Left forelimb (tissue), 1 donor: ENCODE data around the gene SLAMF6.
"Not testable (repeated sequence)": the region's sequence is repeated elsewhere in the genome, so short reads cannot be mapped to it uniquely, and the experiment has no call there.

Experiments used
- DNase-seq: peaks from one replicate; pipeline ENCODE4 v3.0.0-alpha.2; 2018; ENCODE audit warnings: low spot score

SLAMF6 gene

DNA sequence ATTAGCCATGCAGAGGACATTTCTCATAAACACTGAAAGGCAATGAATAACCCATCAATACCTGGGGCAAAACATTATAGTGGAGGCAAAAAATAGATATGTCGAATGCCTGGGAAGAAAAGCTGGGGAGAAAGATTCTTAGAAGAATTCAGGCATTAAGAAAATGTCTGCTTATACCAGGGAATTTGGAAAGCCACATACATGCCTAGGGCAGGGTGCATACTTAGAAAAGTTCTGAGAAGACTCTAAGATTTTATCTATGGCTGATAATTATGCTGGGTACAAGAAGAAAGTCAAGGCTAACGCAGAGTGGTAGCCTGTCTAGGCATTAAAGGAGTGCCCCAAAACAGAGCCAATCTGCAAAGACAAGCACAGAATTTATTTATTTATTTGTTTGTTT lies 18.4 kb downstream of the SLAMF6 start:
- DNase-seq: no peak

DNA sequence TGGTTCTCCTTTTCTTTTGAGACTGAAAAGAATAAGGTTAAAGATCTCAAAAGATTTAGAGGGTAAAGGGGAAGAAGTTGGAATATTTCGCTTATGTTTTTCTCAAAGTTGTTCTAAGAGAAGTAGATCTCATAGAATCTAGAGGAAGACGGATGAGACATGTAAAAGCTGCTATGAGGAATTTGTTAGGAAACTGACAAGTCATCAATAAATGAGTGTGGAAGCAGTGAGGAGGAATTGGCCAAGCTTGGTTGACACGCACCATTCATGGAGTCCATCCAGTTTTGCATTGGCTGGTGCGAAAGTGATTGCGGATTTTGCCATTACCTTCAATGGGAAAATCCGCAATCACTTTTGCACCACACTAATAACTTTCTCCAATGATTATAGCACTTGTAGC lies 20.0 kb downstream of the SLAMF6 start:
- no peak for DNase-seq

DNA sequence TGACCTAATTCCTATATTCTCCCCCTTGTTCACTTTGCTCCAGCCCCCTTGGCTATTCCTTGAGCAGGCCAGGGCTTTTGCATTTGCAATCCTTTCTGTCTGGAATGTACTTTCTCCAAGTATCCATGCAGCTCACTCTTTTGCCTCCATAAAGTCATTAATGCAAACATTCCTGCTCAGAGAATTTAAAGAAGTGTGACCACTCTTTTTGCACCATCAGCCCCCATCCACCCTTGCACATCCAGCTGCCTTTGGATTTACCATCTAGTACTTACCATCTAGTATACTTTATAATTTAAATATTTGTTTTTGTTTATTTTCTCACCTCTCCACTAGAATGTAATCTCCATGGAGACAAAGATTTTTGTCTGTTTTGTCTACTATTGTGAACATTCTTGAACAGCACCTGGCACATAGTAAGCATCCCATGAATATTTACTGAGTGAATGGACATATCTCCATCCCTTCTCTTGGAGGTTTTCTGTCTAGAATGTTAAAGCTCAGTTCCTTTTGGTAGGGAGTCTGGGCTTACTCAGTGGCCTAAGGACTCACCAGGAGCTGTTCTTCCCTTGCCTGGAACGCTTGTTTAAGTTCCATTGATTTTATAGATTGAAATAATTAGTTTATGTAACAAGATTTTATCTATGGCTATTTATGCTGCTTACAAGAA lies 22.6 kb downstream of the SLAMF6 start:
- no peak for DNase-seq

DNA sequence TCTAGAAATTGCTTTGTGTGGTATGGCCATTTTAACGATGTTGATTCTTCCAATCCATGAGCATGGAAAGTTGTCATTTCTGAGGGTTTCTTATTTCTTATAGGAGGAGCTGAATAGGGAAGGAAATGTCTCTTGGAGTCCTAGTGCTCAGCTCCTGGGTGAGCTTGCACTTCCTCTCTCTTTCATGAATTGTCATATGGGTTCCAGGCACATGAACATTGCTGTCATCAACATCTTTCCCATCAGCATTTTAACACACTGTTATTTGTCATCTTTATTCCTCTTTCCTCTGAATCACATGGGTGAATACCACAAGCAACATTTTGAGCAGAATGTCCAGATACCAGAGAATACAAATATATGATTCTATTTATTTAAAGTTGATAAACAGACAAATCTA lies 23.4 kb downstream of the SLAMF6 start:
- DNase-seq: no peak

DNA sequence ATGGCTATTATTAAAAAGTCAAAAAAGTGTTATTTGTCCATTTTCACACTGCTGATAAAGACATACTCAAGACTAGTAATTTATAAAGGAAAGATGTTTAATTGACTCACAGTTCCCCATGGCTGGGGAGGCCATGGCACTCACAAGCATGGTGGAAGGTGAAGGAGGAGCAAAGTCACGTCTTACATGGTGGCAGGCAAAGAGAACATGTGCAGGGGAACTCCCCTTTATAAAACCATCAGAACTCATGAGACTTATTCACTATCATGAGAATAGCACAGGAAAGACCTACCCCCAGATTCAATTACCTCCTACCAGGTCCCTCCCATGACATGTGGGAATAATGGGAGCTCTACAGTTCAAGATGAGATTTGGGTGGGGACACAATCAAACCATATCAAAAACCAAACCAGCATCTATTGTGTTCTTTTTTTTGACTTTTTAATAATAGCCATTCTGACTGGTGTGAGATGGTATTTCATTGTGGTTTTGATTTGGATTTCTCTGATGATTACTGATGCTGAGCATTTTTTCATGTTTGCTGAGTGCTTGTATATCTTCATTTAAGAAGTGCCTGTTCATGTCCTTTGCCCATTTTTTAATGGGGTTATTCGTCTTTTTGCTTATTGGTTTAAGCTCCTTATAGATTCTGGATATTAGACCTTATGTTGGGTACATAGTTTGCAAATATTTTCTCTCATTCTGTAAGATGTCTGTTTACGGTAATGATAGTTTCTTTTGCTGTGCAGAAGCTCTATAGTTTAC lies 24.6 kb downstream of the SLAMF6 start:
- DNase-seq: not testable (repeated sequence)

DNA sequence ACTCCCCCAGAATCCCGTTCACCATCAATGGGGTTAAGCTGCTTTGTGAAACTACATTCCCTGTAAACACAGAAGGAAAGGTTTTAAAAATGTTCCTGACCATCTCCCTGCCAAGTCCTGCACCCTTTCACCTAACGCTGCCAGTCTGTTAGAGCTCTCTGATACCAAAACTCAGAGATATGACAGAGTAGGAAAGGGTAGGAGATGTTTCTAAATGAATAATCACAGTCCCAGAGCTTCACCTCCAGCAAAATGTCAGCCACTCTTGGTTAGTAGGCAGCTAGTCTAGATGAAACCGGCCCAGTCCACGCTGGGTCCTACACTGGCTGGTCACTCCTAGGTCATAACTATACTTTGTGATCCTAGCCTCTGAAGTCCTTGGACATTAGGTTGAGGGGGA lies 26.7 kb downstream of the SLAMF6 start:
- no peak for DNase-seq

DNA sequence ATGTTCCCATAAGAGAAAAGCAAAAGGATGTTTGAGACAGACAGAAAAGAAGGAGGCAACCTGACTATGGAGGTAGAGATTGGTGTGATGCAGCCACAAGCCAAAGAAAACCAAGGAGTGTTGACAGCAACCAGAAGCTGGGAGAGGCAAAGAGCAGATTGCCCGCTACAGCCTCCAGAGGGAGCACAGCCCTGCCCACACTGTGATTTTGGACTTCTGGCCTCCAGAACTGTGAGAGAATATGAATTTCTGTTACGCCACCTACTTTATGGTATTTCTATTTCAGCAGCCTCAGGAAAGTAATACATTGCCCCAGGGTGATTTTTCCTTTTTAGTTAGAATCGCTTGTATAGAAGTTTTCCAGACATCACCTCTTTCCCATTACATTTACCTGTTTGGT lies 28.4 kb downstream of the SLAMF6 start:
- no peak for DNase-seq

DNA sequence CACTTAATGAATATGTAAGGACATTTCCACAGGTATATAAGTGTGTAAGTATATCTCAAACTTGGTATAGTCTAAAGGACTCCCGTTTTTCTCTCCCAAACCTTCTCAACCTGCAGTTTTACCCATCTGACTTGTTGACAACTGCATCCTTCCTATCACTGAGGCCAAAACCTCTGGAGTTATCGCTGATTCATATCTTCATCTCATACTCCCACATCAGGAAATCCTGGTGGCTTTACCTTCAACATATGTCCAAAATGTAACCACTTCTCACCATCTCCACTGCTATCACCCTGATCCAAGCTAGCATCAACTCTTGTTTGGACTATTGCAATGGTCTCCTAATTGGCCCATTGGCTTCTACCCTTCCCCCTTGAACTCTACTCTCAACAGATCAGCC lies 30.4 kb downstream of the SLAMF6 start:
- no peak for DNase-seq

DNA sequence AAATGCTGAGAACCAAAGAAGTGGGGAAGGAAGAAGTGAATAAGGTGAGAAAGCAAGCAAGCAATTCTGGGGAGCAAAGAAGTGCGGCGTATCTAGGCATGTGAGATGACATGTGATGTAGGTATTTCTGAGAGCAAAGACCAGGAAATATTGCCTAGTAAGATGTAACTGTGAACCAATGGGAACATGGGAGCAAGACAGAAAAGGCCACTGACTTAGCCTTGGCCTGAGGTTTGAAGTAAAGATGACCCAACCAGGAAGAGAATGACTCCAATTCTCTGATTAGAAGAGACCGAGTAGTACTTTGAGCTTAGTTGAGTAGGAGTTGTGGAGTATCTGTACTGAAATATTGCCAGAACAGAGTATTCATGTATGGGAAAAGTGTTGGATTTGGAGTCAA lies 31.1 kb downstream of the SLAMF6 start:
- DNase-seq: no peak

DNA sequence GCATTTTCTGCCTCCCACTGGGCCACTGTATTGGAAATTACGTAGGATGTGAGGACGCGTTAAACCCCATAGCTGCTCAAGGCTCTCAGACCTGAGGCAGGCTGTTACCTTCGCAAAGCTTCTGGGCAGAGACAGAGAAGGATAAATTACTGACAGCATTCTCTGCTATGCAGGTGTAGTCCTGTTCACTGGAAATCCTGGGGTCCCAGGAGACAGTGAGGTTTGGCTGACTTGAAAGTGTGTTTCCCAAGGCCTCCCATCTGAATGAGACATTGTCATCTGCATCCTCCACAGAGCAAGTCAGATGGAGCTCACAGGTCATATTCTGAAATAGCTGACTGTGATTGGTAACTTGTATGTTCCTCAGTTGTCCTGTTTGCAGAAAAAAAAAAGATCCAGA lies 32.0 kb downstream of the SLAMF6 start:
- no peak for DNase-seq

DNA sequence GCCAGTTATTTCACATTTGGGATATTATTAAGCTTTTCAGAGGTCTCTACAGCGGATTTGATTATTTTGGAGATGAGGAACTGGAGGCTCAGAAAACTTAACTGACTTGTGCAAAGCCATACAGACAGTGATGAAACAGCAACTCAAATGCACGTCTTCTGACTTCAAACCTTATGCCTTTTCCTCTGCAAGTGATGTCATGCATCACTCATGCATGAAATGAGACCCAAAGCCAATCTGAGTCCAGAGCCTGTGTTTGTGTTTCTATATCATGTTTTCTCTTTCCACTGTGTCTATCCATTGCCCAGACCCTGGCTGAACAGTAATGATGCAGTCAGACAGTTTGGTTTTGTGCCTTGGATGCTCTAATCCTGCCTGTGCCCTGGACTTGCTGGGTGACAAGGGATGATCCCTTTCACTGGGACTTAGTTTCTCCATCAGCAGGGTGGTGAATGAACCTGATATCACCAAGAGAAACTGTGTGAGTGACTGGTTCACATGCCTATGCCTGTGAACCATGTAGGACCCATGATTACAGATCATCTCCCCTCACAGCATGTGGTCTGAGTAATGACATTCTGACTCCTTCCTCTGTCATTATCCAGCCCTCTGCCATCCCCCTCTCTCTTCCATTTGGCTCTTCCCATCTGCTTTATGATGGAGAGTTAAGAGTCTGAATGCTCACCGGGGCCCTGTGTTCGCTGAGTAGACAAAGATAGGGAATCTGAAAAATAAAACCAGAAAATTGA lies 33.4 kb downstream of the SLAMF6 start:
- no peak for DNase-seq

DNA sequence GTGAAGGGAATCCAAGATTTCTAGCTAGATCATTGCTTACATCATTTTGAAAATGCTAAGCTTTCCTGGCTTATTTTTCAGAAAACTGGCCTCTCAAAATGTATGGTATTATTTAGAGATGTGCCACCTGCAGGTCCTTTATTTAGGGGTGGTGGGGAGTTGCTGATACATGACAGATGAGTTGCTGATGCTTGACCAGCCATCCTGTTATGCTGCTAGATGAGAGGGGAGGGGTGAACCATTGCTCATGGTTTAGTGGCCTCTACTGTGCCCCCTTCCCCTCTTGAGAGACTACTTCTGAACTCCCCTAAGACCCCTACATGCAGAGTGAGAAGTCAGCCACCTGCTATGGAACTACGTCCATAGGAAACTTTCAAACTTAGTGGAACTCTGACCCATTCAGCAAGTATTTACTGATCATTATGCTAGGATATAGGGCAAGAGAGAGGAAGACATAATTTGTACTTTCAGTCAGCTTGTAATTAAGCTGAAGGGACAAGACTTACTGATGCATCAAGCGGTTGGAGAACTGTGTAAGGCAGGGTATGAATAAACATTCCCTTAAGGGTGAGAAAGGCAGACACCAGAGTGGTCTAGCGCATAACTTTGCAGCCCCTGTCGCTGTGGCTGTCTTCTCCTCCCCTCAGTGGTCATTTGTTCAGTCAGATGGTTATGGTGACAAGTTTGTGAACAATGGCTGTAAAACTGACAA lies 34.6 kb downstream of the SLAMF6 start:
- no peak for DNase-seq

DNA sequence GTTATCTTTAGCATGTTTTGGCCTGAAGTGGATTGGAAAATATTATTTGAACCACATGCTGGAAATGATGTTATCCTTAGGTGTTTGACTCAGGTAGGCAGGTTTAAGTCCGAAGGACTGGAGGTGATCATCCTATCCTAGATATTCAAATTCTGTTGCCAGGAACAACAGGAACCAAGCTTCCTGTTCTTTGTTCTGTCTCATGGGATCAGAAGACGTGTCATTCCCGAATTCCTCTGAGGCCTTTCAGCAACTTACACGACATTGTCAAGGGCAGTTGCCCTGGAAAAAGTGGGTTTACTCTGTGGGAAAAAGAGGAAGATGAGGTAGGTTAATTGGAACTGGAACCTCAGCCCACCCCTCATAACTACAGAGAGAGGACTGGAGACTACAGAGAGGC lies 36.6 kb downstream of the SLAMF6 start:
- DNase-seq: no peak

DNA sequence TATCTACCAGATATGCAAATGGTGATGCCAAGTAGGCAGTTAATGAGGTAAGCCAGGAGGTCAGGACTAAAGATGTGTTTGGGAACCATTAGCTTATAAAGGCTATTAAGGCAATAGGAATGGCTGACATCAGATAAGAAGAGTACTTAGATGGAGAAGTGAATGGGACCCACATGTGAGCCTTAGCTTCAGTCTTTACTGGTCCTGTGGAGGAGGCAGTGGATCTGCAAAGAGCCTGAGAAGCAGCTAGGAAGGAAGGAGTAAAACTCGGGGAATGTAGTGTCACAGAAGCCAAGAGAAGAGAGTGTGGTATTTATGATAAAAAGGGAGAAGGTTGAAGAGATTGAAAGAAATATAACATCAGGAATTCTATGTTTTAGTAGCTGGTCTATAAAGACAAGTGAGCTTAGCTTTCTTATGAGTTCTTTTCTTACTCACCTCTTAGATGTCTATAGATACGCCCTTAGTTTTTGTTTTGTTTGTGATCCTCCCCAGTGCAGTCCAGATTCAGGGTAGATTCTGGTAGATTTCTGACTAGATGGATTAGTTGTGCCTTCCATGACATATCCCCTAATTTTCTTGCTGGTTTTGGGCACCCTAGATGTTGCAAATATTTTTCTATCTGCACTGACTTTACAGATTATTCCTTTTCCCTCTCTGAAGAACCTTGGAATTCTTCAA lies 39.4 kb downstream of the SLAMF6 start:
- DNase-seq: no peak

DNA sequence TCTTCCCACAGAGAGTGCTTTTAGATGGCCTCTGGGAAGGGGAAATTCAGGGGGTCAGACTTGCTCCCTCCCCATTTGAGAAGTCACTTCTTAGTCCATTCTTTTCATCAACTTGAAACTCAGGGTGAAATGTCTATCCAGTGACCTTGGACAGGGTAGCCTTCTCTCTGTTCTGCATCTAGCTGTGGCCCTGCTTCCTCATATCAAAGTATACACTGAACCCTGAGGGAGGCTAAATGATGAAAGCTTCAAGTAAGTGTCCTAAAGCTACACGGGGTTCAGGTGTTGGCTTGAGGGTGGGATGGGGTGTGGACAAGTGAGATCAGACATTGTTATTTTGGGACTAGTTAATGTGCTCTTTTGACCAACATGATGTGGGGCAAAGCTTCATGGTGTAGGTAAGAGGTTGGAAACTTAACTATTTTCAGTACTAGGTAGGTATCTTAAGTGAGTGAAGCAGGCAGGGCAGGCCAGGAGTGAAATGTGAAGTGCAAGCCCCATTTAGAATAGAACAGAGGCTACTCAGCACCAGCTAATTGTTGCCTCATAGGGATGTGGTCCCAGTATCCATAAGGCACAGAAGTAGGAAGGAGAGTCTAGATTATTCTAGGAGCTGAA lies 41.0 kb downstream of the SLAMF6 start:
- no peak for DNase-seq

DNA sequence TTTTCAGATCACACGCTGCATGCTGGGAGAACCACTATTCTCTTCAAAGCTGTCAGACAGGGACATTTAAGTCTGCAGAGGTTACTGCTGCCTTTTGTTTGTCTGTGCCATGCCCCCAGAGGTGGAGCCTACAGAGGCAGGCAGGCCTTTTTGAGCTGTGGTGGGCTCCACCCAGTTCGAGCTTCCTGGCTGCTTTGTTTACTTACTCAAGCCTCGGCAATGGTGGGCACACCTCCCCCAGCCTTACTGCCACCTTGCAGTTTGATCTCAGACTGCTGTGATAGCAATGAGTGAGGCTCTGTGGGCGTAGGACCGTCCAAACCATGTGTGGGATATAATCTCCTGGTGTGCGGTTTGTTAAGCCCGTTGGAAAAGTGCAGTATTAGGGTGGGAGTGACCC lies 42.3 kb downstream of the SLAMF6 start:
- DNase-seq: not testable (repeated sequence)

DNA sequence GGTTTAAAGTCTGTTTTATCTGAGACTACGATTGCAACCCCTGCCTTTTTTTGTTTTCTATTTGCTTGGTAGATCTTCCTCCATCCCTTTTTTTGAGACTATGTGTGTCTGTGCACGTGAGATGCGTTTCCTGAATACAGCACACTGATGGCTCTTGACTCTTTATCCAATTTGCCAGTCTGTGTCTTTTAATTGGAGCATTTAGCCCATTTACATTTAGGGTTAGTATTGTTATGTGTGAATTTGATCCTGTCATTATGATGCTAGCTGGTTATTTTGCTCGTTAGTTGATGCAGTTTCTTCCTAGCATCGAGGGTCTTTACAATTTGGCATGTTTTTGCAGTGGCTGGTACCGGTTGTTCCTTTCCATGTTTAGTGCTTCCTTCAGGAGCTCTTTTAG lies 44.0 kb downstream of the SLAMF6 start:
- DNase-seq: not testable (repeated sequence)

DNA sequence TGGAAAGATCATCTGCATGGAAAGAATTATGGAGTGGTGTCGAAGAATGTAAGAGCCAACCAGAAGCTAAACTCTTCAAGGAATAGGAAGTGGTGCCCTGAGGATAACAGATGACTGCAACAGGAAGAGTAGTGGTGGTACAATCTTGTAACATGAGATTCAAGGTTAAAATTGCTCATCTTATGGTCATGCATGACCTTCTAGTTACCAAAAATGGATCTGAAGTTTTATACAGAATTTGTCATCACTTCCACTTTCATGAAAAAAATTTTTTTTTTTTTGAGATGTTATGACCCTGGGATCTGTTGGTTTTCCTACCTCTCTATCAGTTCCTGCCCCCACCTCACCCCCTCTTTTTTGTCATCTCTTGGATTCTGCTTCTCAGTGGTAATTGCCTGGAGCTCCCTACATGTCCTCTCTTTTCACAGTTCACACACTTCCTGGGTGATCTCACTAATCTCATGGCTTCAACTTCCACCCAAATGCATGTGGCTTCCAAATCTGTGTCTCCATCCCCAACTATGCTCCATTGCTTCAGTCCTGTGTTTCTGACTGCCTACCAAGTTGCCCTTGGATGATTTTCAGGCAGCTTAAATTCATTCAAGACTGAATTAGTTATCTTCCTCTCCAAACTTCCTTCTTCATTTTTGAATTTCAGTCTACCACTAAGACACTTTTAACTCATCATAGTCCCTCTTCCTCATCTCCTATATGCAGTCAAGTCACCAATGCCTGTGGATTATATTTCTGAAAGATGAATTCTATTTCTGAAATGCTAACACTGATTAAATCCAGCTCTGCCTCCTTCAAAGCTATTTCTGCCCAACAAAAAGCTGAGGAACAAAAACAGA lies 48.4 kb downstream of the SLAMF6 start:
- DNase-seq: no peak

DNA sequence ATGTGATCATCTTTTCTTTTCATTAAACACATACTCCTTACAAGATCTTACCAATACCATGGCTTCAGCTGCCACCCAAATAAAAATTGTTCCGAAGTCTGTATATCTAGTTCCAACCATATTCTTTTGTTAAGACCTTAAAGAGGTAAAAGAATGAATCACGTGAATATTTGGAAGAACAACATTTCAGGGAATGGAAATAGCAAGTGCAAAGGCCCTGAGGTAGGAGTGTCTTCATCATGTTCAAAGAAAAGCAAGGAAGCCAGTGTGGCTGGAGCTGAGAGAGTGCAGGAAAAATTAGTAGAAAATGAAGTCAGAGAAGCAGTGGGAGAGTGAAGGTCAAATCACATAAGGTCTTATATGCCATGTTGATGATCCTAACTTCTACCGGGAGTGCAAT lies 50.9 kb downstream of the SLAMF6 start:
- no peak for DNase-seq

DNA sequence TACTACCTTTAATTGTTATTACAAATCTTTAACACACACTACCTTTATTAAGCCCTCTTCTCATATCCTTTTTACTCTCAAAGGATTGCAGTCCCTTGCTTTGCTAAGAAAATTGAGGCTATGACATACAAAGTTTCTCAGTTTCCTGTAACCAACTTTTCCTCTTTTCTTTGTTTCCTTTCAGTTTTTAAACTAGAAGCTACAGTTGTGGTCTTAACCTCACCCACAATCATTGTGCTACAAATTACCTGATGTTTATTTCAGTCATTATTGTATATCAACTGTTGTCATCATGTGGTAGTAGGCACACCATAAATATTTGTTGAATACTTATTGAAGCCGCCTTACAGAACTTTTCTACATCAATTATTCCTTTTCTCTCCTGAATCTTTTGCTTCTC lies 51.8 kb downstream of the SLAMF6 start:
- no peak for DNase-seq

DNA sequence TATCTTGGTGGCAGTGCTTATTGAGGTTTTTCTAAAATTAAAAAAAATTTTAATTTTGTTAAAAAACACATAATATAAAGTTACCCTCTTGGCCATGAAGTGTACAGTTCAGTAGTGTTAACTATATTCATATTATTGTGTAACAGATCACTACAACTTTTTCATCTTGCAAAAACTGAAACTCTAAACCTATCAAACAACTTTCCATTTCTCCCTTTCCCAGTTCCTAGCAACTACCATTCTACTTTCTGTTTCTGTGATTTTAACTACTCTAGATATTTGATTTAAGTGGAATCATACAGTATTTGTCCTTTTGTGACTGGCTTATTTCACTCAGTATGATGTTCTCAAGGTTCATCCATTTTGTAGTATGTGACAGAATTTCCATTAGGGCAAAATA lies 55.5 kb downstream of the SLAMF6 start:
- DNase-seq: no peak
